ENCODE data around the gene CXCL12.

DNA sequence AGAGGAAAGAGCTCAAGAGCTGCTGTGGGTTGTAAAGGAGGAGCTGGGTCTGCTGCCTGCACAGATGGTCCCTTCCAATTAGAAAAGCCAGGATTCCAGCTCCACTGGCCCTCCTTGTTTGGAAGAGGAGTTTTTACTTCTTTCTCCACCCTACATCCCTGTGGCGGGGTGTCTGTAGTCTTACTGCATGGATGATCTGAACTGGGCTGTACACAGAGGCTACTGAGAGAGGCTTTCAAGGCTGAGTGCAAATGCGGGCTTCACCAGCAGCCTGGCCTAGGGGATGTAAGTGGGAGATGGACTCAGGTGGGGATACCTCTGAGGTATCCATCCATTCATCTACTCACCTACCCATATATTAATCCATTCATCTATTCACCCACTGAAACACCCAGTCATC is 7.1 kb upstream of the CXCL12 start:
- TF ChIP-seq EZH2 (IDR thresholded peaks at IDR 0.05; ENCODE audit: insufficient read depth, poor library complexity, severe bottlenecking) (no peak), EZH2phosphoT487 (IDR thresholded peaks at IDR 0.05; ENCODE audit: insufficient read depth, low read depth) (no peak)
